Loucy (cell line): ENCODE measurements around the gene TIAM2.

Experiments used
- H2AFZ ChIP-seq: fragments of 200-600 bp; sonication (generic); 2 replicates; pipeline ENCODE4 v1.6.0; 2016; ENCODE audit warnings: antibody characterized with exemption, mild to moderate bottlenecking, low read length, moderate library complexity
- H3F3A ChIP-seq: fragments of 200-600 bp; 2 replicates; pipeline ENCODE4 v1.6.0; 2016; ENCODE audit warnings: antibody characterized with exemption, low read depth, mild to moderate bottlenecking
- H3K27me3 ChIP-seq: fragments of 200-600 bp; sonication (generic); 2 replicates; pipeline ENCODE4 v1.6.1; 2014; ENCODE audit warnings: low read length, mild to moderate bottlenecking; ENCODE audit not compliant: insufficient read depth, poor library complexity, severe bottlenecking
- H3K36me3 ChIP-seq: fragments of 200-600 bp; sonication (generic); 2 replicates; pipeline ENCODE4 v1.6.1; 2016; ENCODE audit warnings: low read length; ENCODE audit not compliant: insufficient read depth
- H3K4me1 ChIP-seq: fragments of 200-600 bp; sonication (generic); 2 replicates; pipeline ENCODE4 v1.5.1; 2014; ENCODE audit warnings: low read length, mild to moderate bottlenecking; ENCODE audit not compliant: insufficient read depth, poor library complexity, severe bottlenecking
- H3K4me2 ChIP-seq: fragments of 200-600 bp; sonication (generic); 2 replicates; pipeline ENCODE4 v1.6.0; 2014; ENCODE audit warnings: antibody characterized with exemption, low read length, low read depth, mild to moderate bottlenecking; ENCODE audit not compliant: poor library complexity, severe bottlenecking
- H3K4me3 ChIP-seq: fragments of 200-600 bp; sonication (generic); 2 replicates; pipeline ENCODE4 v1.5.1; 2014; ENCODE audit warnings: low read length, mild to moderate bottlenecking, mixed read lengths; ENCODE audit not compliant: poor library complexity, severe bottlenecking
- H3K79me2 ChIP-seq: fragments of 200-600 bp; sonication (generic); 2 replicates; pipeline ENCODE4 v1.6.1; 2014; ENCODE audit warnings: low read length; ENCODE audit not compliant: insufficient read depth
- H3K9ac ChIP-seq: fragments of 200-600 bp; sonication (generic); 2 replicates; pipeline ENCODE4 v1.6.0; 2014; ENCODE audit warnings: mild to moderate bottlenecking, low read depth, low read length, moderate library complexity; ENCODE audit not compliant: poor library complexity, severe bottlenecking
- H3K9me2 ChIP-seq: fragments of 200-600 bp; sonication (generic); replicated peaks from 2 replicates; pipeline ENCODE4 v1.6.1; 2016; ENCODE audit warnings: low read depth, low read length, mixed read lengths
- H3K9me3 ChIP-seq: fragments of 200-600 bp; sonication (generic); 2 replicates; pipeline ENCODE4 v1.6.1; 2014; ENCODE audit warnings: mild to moderate bottlenecking, antibody characterized with exemption, low read length, low read depth; ENCODE audit not compliant: insufficient read depth
- H4K20me1 ChIP-seq: fragments of 200-600 bp; sonication (generic); 2 replicates; pipeline ENCODE4 v1.6.0; 2014; ENCODE audit warnings: antibody characterized with exemption, low read length, mild to moderate bottlenecking; ENCODE audit not compliant: insufficient read depth, poor library complexity, severe bottlenecking
- CTCF ChIP-seq: fragments of 200-600 bp; sonication (generic); conservative IDR thresholded peaks from 2 replicates; pipeline ENCODE4 v1.5.1; 2014; ENCODE audit warnings: mild to moderate bottlenecking, antibody characterized with exemption, low read length
- EZH2phosphoT487 ChIP-seq: fragments of 200-600 bp; IDR thresholded peaks from 2 replicates; pipeline ENCODE4 v1.6.1; 2018; ENCODE audit warnings: antibody characterized with exemption, mild to moderate bottlenecking, moderate library complexity, borderline replicate concordance

The TIAM2 gene

GRCh38 chr6:154984146-154984545 lies 11.0 kb upstream of the TIAM2 start:
- Histone ChIP-seq H3K9me2 (no peaks in the 10 kb centered on the region), H3F3A (no peaks in the 10 kb centered on the region), H3K27me3 (no peaks in the 10 kb centered on the region), H3K79me2 (no peaks in the 10 kb centered on the region), H4K20me1 (no peaks in the 10 kb centered on the region), H3K9me3 (no peaks in the 10 kb centered on the region), H2AFZ (no peak overlapping the region), H3K36me3 (no peaks in the 10 kb centered on the region), H3K4me3 (no peak overlapping the region), H3K4me1 (no peaks in the 10 kb centered on the region), H3K9ac (no peak overlapping the region), H3K4me2 (no peak overlapping the region)
- TF ChIP-seq CTCF = no peak
- TF ChIP-seq EZH2phosphoT487 = no peak

- no peaks in the 10 kb centered on the region for H3K4me1 ChIP-seq
- no peak for TF ChIP-seq EZH2phosphoT487
- no peak for TF ChIP-seq CTCF
Observed at GRCh38 chr6:154986787-154987235, 8.3 kb upstream of the TIAM2 start.

GRCh38 chr6:154989448-154989847 lies 5.7 kb upstream of the TIAM2 start:
- Histone ChIP-seq H3K27me3 (no peaks in the 10 kb centered on the region), H3K9me3 (no peaks in the 10 kb centered on the region), H3K79me2 (no peaks in the 10 kb centered on the region), H3K4me1 (no peaks in the 10 kb centered on the region), H3K9me2 (no peaks in the 10 kb centered on the region), H2AFZ (no peak overlapping the region), H4K20me1 (no peaks in the 10 kb centered on the region), H3K4me3 (no peak overlapping the region), H3F3A (no peaks in the 10 kb centered on the region), H3K36me3 (no peaks in the 10 kb centered on the region), H3K4me2 (no peak overlapping the region), H3K9ac (no peak overlapping the region)
- TF ChIP-seq CTCF = no peak
- no peak for TF ChIP-seq EZH2phosphoT487

More at GRCh38 chr6:154986787-154987235, 8.3 kb upstream of the TIAM2 start:
- H3K4me2 ChIP-seq = no peak overlapping the region
- H3K4me3 ChIP-seq = no peak overlapping the region
- no peaks in the 10 kb centered on the region for H3K9me3 ChIP-seq
- H4K20me1 ChIP-seq = no peaks in the 10 kb centered on the region
- H3K9ac ChIP-seq = no peak overlapping the region
- no peak overlapping the region for H2AFZ ChIP-seq
- no peaks in the 10 kb centered on the region for H3K36me3 ChIP-seq
- no peaks in the 10 kb centered on the region for H3K9me2 ChIP-seq
- H3F3A ChIP-seq = no peaks in the 10 kb centered on the region
- no peaks in the 10 kb centered on the region for H3K27me3 ChIP-seq
- H3K79me2 ChIP-seq = no peaks in the 10 kb centered on the region
